Tongue (tissue), 2 donors: ENCODE data around the gene NUDT8. TPM values are rescaled to one million over a fixed set of nuclear protein-coding genes. Genes with fewer than 3 reads are reported as not detected.
"Not testable (repeated sequence)": the region's sequence is repeated elsewhere in the genome, so short reads cannot be mapped to it uniquely, and the experiment has no call there.

Source experiments
- DNase-seq: peaks from one replicate; pipeline ENCODE4 v3.0.0-alpha.2; 2015
- total RNA-seq: library from RNA; depleted of rRNA; stranded (reverse); fragments of >200 nt; gene quantifications from one replicate; pipeline ENCODE4 v1.2.3, GENCODE V29; 2014

Gene NUDT8
- total RNA-seq = 4.9 TPM

- peak; percentile 89 for DNase-seq
These were observed at the start of gene NUDT8 for GRCh38 chr11:67629386-67630227. Gene NUDT8 (minus strand): TSS chr11:67629937. CDS start chr11:67629911, 26 bp downstream.

- DNase-seq = no peak
These were observed 45.5 kb upstream of the NUDT8 start for GRCh38 chr11:67675058-67675747.

DNA sequence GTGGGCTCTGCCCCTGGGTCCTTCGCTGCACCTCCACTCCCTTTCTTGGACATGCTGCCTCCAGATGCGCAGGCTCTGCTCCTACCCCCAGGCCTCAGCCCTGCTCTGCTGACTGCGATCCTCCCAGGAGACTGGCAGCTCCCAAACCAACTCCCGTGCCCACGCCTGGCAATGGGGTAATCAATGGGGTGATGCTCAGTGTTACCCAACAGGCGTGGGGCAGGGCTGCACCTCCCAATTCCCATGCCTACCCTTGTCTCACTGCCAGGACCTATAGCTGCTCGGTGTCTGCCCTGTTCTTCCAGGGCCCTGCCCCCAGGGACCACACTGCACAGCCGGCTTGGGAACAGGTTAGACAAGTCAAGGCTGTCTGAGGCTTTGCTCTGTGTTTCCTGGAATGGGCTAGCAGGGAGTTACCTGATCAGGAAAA lies 44.7 kb upstream of the NUDT8 start, which contains the start of gene ALDH3B2:
Gene ALDH3B2, minus strand, starts transcription at position 182 of the 430 bp plus-strand sequence. CDS start 7,688 bp downstream, outside the sequence.
- DNase-seq = peak; percentile 67

DNA sequence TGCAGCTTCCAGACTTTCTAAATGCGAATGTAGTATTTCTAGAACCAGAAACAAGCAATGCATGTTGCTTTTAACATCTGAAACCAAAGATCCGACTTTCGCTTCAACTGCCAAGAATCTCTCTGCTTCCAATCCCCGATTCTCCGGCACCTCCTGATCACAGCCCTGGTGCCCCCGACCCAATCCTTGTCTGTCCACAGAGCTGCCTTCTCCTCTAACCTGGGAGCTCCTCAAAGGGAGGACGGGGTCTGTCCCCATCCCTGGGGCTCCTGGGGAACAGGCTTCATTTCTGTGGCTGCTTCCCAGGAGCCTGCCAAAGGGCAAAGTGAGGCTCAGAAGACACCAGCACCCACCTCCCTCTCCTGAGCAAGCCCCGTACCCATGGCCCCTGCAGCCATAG lies 44.2 kb upstream of the NUDT8 start:
- no peak for DNase-seq

- DNase-seq = no peak
These were observed 43.6 kb upstream of the NUDT8 start for GRCh38 chr11:67673358-67673757.

- no peak for DNase-seq
These were observed 41.4 kb upstream of the NUDT8 start for GRCh38 chr11:67671211-67671520.

GRCh38 chr11:67670316-67671210 lies 40.8 kb upstream of the NUDT8 start:
- no peak for DNase-seq

DNA sequence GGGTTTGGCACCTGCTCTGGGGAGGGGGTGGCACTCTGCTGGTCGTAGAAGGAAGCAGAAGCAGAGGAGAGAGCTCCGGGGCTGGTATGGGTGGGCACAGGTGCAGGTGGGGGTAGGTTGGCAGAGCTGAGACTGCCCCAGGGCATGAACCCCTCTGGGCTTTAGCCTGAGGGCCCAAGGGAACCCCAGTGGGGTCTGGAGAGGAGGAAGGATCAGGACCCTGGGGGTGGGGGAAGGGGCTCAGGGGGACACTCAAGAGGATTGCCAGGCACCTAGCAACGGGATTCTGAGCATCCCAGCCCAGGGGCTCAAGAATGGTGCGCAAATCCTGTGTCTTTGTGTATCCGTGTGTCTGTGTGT lies 38.4 kb upstream of the NUDT8 start:
- DNase-seq = no peak

DNA sequence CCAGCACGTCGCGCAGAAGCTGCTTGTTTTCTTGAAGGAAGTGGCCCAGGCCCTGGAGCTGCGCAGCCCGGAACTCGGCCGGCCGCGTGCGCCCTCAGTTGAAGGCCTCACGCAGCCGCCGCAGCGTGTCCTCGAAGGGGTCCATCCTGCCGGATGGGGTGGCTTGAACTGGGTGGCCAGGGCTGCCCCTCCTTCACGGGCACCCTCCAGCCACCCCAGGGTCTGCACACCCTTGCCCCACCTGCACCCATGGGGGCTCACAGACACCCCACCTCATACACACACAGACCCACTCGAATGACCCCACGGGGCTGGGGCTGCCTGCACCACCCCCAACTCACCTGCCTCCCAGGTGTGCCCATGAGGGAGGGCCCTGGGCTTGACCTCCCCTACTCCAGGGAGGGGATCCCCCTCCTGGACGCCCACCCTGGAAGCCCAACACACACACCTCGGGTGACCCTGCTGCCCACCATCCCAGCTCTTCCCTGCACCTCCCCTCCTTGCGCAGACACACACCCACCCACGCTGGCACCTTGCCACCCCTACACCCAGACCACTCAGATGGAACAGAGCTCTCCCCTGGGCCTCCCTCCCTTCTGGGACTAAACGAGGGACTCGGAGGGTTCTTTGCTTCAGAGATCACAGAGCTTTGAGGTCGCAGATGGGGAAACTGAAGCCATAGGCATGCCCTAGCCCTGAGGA lies 37.9 kb upstream of the NUDT8 start:
- no peak for DNase-seq

DNA sequence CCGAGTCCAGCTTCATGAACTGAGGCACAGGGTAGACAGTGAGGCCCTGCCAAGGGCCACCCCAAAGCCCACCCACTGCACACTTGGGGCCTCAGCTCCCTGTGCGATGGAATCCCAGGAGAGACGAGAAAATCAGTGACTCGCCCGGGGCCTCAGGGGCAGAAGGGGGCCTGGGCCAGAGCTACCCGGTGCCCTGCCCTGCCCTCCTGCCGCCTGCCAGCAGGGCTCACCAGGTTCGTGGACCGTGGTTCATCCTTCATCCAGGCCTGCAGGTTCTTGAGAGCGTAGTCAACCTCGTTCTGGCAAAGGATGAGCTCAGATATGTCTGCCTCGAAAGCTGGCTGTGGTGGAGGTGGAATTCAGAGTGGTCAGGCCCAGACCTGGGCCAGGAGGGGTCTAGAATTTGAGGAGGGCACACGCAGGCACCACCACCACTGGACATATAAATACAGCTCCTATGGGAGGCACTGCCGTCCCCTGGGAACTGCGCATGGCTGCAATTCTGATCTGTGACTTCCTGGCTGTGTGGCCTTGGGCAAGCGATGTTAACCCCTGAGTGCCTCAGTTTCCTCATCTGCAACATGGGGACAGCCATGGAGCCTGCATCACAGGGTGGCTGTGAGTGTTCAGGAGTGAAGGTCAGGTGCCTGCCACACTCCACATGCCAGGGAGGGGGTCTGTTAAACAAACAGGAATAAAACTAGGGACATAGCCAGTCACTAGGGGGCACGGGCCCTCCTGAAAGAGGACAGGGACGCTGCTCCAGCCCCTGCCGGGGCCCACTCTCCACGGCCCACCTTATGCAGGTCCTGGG lies 37.1 kb upstream of the NUDT8 start:
- no peak for DNase-seq

- no peak for DNase-seq
These were observed 36.5 kb upstream of the NUDT8 start for GRCh38 chr11:67666303-67666645.

DNA sequence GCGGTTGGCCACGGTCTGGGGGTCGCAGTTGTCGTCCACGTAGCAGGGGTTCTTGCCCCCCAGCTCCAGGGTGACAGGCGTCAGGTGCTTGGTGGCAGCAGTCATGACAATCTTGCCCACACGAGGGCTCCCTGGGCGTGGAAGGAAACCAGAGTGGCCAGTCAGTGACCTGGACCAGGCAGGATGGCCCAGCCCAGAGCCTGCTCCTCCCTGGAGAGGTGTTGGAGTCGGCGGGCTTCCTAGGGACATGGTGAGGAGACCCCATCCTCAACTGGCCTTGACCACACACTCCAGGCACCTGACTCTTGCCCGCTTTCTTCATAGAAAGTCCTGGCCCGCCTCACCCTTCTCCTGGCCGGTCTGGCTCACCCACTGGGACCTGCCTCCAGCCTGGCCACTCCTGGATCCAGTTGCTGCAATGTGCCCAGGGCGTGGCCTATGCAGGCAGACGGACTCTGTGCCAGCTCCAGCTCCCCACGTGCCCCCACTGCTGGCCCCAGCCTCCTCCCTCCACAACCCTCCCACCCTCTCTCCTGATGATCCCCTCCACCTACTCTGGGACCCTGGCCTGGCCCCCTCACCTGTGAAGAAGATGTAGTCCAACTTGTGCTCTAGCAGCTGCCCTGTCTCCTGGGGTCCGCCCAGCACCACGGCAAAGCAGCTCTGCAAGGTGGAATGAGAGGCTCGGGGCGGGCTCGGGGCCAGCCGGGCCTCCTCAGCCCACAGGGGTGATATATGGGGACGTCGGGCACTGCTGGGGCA lies 36.0 kb upstream of the NUDT8 start:
- DNase-seq = no peak

DNA sequence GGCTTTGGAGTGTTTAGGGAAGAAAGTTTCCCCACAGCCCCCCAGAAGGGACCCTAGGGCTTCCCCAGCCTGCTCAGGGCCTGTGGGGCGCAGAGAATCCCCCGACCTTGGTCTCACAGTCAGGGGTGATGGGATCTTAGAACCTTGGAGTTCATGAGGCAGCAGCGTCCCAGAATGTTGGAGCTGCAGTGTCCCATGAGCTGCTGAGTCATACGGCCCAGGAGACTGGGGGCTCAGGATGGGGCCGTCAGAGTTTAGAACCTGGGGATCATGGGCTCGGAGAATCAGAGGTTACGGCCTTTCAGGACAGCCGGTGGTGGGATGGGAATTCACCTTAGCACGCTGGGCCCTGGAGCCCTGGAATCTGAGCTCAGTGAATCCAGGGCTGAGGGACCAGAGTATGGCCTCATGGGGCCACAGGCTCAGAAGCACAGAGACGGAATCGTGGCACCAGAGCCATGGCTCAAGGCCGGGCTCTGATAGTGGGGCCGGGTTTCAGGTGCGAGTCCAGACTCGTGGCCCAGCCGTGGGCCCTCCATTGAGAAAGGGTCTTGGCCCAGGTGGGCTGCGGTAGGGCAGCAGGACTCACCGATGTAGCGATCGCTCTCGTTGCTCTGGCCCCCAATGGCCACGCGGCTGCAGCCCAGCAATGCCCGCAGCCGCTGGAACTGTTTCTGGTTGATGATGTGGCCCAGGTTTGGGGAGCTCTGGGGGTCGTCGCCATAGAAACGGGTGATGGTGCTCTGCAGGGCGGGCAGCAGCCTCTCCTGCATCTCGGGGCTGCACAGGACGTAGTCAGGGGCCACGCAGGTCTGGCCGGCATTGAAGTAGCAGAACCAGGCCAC lies 35.2 kb upstream of the NUDT8 start:
- DNase-seq = no peak

- no peak for DNase-seq
These were observed 34.5 kb upstream of the NUDT8 start for GRCh38 chr11:67664213-67664585.

- DNase-seq = no peak
These were observed 33.9 kb upstream of the NUDT8 start for GRCh38 chr11:67663532-67664212.

GRCh38 chr11:67662835-67663531 lies 33.2 kb upstream of the NUDT8 start:
- DNase-seq = no peak

GRCh38 chr11:67662142-67662834 lies 32.6 kb upstream of the NUDT8 start:
- no peak for DNase-seq

DNA sequence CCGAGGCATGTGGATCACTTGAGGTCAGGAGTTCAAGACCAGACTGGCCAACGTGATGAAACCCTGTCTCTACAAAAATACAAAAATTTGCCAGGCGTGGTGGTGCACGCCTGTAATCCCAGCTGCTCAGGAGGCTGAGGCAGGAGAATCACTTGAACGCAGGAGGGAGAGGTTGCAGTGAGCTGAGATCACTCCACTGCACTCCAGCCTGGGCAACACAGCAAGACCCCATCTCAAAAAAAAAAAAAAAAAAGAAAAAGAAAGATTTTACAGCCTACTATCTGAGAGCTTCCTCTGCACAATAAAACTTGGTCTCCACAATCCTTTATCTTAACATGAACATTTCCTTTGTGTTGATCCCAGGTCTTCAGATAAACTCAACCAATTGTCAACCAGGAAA lies 31.0 kb upstream of the NUDT8 start:
- not testable (repeated sequence) for DNase-seq
